DMS79 treated with DMSO at 0.1 percent for 48 hours (cell line): ENCODE data around the gene PRR16.
"Not testable (repeated sequence)": the region's sequence is repeated elsewhere in the genome, so short reads cannot be mapped to it uniquely, and the experiment has no call there.

Experiments
- DNase-seq: peaks from one replicate; lab custom pipeline; 2025; lab: John Stamatoyannopoulos, UW

PRR16 gene

DNA sequence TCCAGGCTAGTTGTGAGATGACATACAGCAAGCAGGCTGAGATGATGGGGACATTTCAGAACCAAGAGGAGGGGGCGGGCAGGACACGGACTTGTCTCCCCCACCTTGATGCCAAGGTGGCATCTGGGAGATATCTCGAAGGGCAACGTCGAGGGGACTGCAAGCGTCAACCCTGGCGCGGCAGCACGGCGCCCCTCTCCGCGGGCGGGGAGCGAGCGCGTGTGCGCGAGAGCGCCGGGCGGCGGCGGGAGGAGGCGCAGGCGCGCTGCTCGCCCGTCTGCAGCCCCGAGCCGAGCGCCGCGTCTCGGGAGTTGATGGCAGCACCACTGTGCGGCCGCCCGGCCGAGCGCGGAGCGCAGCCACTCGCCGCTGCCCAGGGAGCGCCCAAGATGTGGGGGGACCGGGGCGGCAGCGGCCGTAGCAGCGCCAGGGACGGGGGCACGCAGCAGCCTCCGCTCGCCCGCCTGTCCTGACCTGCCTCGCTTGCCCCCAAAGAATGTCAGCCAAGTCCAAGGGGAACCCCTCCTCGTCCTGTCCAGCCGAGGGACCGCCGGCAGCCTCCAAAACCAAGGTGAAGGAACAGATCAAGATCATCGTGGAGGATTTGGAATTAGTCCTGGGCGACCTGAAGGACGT, at the start of gene PRR16:
Gene PRR16 (plus strand): TSS at position 310 of the 636 bp plus-strand sequence.
- DNase-seq = no peak

DNA sequence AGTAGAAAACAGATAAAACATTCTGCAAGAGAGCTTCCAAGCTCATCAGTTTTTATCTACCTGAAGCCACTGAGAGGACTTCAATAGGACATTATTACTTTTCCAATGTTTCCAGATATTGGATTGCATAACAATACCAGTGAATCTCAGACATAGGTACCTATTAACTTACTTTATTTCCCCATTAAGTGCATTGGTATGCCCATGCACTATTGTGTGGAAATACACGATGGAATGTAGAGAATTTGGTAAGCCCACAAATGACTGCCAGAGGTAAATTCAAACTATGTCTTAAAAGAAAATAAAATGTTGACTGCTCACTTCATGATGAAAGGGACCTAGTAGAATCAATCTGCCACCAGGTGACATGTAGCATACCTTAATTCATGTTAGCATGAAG, 48.1 kb upstream of the PRR16 start:
- no peak for DNase-seq

DNA sequence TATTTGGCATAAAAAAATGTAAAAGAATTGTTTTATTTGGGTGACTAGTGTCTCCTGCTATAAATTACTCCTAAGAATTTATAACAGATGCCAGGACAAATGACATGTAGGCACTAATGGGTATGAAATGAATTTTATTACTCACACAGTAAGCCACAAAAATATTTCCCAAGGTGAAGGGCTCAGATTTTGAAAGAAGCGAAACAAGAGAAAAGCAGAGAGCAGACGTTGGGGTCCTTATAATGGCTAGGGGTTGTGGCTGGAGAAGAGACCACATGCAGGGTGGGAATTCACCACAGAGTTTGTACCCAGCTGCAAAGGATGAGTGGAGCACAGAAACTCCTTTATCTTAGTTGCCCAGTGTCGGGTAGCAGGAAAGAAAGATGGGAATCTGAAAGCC, 45.0 kb upstream of the PRR16 start:
- no peak for DNase-seq

GRCh38 chr5:120426633-120427275, 37.3 kb upstream of the PRR16 start:
- DNase-seq = not testable (repeated sequence)

GRCh38 chr5:120430572-120430971, 33.5 kb upstream of the PRR16 start:
- no peak for DNase-seq

DNA sequence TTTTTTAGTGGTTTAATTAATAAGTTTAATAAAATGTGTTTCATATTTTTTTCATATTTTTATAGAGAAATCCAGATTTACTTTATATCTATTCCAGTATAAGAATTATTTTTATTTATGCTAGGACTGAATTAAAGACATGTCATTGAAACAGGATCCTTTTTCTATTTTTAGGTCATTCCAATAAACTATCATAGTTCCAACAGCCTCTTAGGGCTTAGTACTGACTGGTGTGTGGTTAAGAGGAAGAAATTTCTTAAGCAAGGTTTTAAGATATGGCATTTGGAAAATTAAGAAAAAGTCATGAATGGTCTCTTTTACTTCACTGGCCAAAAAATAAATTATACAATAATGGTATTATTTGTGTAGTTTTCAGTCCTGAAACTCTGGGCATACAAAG, 31.2 kb upstream of the PRR16 start:
- DNase-seq = no peak

DNA sequence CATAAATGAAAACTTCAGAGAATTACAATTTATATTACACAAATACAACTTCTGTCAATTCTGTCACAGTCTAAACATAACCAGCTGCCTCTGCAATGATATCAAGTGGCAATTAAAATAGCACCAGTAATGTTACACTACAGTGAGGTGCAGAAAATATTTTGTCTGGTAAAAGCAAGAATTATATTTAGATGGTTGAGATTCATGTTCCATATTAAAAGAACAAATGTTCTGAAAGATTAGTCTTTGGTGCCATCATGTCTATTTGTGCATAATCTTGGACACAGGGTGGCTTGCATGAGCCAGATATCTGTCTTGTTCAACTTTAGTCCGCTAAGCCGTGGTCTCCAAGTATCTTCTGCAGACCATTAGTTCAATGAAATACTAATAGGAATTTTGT, 29.0 kb upstream of the PRR16 start:
- DNase-seq = no peak

DNA sequence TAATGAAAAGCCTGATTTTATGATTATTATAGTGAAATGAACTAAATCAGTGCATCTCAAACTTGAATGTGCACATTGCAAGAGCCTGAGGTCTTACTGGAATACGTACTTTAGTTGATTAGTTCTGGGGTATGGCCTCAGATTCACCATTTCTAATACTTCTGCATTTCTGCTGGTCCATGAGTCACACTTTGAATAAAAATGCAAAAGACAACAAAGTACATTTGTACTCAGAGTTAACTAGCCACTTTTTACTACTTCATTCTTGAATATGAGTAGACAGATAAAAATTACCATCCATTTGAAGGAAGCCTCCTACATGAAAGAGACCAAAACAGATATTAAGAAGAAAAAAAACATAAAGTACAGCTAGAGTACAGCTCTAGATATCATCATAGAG, 27.1 kb upstream of the PRR16 start:
- no peak for DNase-seq

DNA sequence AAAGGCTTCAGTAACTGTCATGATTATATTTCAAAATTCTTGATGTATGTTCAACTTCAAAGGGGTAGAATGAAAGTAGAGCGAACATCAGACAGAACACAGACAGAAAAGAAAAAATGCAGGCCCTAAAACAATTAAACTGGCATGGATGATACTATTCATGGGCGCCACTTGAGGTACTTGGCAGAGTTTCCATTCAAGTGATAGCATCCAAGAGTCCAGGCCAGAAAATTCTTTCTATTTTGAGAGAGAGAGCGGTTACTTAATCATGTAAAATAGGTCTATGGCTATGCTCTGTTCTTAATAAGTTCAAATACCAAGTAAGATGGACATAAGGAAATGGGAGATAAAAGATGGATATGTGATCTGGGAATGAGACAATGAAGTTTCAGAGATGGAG, 21.4 kb upstream of the PRR16 start:
- no peak for DNase-seq

- no peak for DNase-seq
Measured at GRCh38 chr5:120443607-120444006, 20.5 kb upstream of the PRR16 start.

DNA sequence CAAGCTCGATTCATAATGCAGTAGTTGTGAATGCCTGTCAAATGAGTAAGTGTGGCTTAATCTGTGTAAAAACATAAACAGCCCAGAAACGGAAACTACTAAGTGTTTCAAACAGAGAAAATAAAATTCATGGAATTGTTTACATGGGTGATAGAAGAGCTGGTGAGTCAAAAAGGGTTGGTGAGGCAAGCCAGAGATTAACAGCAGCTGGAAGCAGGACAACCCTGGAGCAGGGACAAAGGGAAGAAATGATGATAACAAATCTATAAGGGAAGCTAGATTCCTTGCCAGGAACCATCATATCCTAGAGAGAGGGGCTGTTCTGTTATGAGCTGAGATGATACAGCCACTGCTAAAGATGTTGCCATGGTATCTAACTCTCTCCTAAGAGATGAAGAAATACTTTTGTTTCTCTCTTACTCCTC, 18.0 kb upstream of the PRR16 start:
- no peak for DNase-seq

DNA sequence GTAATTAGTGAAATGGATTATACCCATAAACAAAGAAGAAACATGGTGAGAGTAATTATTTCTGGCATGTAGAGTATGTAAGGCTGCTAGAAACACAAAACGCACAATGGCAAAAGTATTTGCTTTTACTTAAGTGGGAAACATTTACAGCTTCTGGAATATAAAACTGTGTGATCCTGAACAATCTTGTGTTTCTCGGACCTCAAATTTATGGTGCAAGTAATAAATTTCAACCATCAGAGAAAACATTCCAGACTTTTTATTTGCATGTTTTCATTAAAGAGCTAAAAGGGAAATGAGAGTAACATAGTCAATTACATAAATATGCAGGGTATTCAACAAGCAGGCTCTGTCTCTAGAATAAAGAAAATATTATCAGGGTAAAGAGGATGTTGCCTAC, 17.2 kb upstream of the PRR16 start:
- DNase-seq = no peak

GRCh38 chr5:120447706-120448239, 16.3 kb upstream of the PRR16 start:
- no peak for DNase-seq

GRCh38 chr5:120449501-120449900, 14.6 kb upstream of the PRR16 start:
- DNase-seq = no peak

GRCh38 chr5:120450910-120451309, 13.2 kb upstream of the PRR16 start:
- DNase-seq = no peak

GRCh38 chr5:120451445-120451844, 12.7 kb upstream of the PRR16 start:
- no peak for DNase-seq

DNA sequence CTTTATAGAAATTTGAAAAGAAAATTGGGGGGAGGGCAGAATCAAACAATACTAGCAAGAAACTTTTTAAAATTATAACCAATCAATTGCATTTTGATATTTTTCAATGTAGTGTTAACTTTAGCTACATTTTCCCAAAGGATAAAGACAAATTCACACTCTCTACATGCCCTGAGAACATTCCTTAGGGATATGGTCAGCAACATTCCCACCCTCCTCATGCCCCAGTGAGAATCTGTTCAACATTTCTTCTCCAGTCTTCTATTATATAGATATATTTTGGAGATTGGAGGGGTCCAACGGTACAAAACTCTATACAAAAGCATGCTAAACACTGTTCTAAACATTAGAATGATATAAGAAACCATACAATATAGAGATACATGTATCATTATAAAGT, 11.6 kb upstream of the PRR16 start:
- DNase-seq = no peak

DNA sequence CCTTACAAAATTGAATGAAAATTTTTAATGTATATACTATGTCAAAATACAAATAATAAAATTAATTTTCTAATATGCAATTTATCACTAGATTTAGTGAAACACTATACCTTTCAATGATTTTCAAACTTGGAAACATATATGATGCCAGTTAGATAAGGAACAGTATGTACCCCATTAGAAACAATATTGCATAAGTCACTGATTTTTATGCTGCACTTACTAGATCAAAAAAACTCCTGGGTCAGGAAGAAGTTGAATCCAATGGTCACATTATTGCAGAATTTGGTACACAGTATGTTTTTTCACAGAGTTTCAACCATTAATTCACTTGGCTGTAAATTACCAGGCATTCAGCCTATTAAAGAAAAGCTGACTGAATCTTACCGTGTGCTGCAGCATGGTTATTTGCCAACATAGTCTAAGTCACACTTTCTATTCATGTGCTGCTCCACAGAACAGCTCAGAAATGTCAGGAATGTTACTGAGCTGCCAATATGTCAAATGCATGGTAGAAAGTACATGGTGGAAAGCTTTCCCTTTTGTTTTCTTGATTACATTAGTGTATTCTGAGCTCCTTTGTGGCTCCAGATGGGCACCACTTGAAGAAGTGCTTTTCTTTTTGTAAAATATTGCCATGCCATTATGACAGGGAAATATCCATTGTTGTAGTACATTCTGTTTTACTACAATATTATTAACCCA, 9.9 kb upstream of the PRR16 start:
- no peak for DNase-seq

GRCh38 chr5:120456006-120456405, 8.1 kb upstream of the PRR16 start:
- DNase-seq = no peak

DNA sequence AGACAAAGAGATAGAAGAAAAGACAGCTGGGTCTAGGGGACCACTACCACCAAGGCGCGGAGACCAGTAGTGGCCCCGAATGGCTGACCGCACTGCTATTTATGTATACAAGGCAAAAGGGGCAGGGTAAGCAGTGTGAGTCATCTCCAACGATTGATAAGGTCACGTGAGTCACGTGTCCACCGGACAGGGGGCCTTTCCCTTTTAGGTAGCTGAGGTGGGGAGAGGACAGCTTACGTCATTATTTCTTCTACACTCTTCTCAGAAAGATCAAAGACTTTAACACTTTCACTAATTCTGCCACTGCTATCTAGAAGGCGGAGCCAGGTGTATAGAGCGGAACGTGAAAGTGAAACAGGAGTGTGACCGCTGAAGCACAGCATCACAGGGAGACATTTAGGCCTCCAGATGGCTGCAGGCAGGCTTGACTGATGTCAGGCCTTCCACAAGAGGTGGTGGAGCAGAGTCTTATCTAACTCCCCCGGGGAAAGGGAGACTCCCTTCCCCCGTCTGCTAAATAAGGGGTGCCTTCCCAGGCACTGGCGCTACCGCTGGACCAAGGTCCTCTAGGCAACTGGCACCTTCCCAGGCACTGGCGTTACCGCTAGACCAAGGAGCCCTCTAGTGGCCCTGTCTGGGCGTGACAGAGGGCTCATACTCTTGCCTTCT, 6.1 kb upstream of the PRR16 start:
- no peak for DNase-seq

DNA sequence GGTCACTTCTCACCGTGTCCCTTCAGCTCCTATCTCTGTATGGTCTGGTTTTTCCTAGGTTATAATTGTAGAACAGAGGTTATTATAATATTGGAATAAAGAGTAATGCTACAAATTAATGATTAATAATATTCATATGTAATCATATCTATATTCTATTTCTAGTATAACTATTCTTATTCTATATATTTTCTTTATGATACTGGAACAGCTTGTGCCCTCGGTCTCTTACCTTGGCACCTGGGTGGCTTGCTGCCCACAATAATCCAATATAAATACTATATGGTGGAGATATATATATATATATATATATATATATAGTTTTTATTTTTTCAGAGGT, 5.6 kb upstream of the PRR16 start:
- not testable (repeated sequence) for DNase-seq

GRCh38 chr5:120461251-120461650, 2.8 kb upstream of the PRR16 start:
- no peak for DNase-seq
